Psoas muscle (tissue), 8 donors: ENCODE data around the gene ULK4. TPM values are rescaled to one million over a fixed set of nuclear protein-coding genes. Genes with fewer than 3 reads are reported as not detected.
"Not testable (repeated sequence)": the region's sequence is repeated elsewhere in the genome, so short reads cannot be mapped to it uniquely, and the experiment has no call there.

Source experiments
- ATAC-seq, 4 donors: fragments of 200-7000 bp; cut with Tn5 transposase; one replicate each; pipeline ENCODE4 v1.9.1; 2020; ENCODE audit warnings: moderate library complexity in 3 of 4, mild to moderate bottlenecking in 2 of 4
- DNase-seq, 2 donors: peaks; one replicate each; pipeline ENCODE4 v3.0.0-alpha.2; 2020
- H3K27ac ChIP-seq: fragments of 200-600 bp; one replicate; pipeline ENCODE4 v1.8.0; 2022
- H3K27me3 ChIP-seq, 3 donors: fragments of 200-600 bp in 1 of 3; one replicate each; pipeline versions ENCODE4 v1.6.1 to v1.8.0; 2013 to 2022; ENCODE audit warnings: low read length in 2 of 3, mild to moderate bottlenecking in 2 of 3, moderate library complexity in 1 of 3; ENCODE audit not compliant: insufficient read depth in 3 of 3
- H3K36me3 ChIP-seq, 2 donors: fragments of 200-600 bp in 1 of 2; one replicate each; pipeline versions ENCODE4 v1.6.1 to v1.8.0; 2013 to 2022; ENCODE audit warnings: low read depth in 1 of 2, mild to moderate bottlenecking in 1 of 2, moderate library complexity in 1 of 2; ENCODE audit not compliant: insufficient read depth in 1 of 2
- H3K4me1 ChIP-seq: fragments of 200-600 bp; one replicate; pipeline ENCODE4 v1.8.0; 2022
- H3K4me3 ChIP-seq: fragments of 200-600 bp; one replicate; pipeline ENCODE4 v1.8.0; 2022; ENCODE audit warnings: mild to moderate bottlenecking
- H3K9me3 ChIP-seq: fragments of 200-600 bp; one replicate; pipeline ENCODE4 v1.8.0; 2022
- WGBS, 3 donors: extraction: QIAGEN DNeasy Blood & Tissue Kit; methylation state at CpG; one replicate each; pipeline versions ENCODE4 v1.1.6 to v1.1.7; 2013; 5-methylcytosine and 5-hydroxymethylcytosine counted together
- intact Hi-C, 2 donors: fragments of 100-400 bp; cut with DNase I; formaldehyde crosslinking; loops; one replicate each; pipeline versions ENCODE4 v1.11.0 to v1.14.2; 2022
- polyA plus RNA-seq, 3 donors: library from polyadenylated mRNA; stranded (reverse); fragments of 200-250 nt; gene quantifications; one replicate each; pipeline ENCODE4 v1.2.3, GENCODE V29; 2013
- total RNA-seq, 4 donors: library from RNA; stranded (reverse); fragmentation: NEBNext Ultra II Directional in 2 of 4; extraction: Animal tissue kit (Norgen Biotek cat#: 25700) in 2 of 4; gene quantifications; one replicate each; pipeline versions ENCODE4 v1.2.1 to v1.2.4, GENCODE V29; 2021 to 2023
- TF ChIP-seq, protein P1 (sequence below): fragments of 200-600 bp; IDR thresholded peaks from one replicate; pipeline ENCODE4 v1.8.0; 2022; ENCODE audit warnings: antibody characterized with exemption
- donor health status: healthy with polysubstance abuse.
- donor health status: DM: no; HTN: no; CAD: no; lungs with moderate emphysema.
- donor health status: Bipolar disorder and iron deficiency.
- donor health status: healthy.
- donor health status: DM: yes; HTN: yes; CAD: no.
- donor health status: DM: no; HTN: no; CAD: no.
- donor health status: DM: no; HTN: no; CAD: no.
- donor health status: DM: yes; HTN: yes; CAD: no.

The ULK4 gene
- total and polyA plus RNA-seq, 7 donors: 0.61 to 3.2 (median 1.0) TPM

DNA sequence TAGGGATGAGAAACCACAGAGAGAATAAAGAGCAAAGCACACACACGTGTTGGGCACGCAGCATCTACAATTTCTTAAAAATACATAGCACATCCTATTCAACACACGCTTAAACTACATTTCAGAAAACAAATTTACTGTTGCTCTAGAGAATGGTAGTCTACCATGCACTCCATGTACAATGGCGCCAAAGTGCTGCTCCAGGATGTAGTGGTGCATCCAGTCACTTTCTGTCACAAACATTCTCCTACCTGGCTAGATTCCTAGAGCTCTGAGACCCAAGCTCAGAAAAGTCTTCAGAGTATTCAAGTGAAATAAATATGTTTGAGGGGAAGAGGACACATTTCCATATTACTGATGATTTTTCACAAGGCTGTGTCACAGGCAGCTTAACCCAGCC is 388.3 kb downstream of the ULK4 start:
- Histone ChIP-seq H3K4me3 (no peak overlapping the region), H3K27ac (no peak overlapping the region), H3K36me3 (no peaks in the 10 kb centered on the region), H3K4me1 (no peaks in the 10 kb centered on the region), H3K27me3 (no peaks in the 10 kb centered on the region), H3K9me3 (no peaks in the 10 kb centered on the region)
- ATAC-seq (no peak), DNase-seq (no peak)
- WGBS, 3 donors: 92 to 97% (median 96%) methylated on average over 4 of the region's 4 CpGs
- TF ChIP-seq, protein P1, sequence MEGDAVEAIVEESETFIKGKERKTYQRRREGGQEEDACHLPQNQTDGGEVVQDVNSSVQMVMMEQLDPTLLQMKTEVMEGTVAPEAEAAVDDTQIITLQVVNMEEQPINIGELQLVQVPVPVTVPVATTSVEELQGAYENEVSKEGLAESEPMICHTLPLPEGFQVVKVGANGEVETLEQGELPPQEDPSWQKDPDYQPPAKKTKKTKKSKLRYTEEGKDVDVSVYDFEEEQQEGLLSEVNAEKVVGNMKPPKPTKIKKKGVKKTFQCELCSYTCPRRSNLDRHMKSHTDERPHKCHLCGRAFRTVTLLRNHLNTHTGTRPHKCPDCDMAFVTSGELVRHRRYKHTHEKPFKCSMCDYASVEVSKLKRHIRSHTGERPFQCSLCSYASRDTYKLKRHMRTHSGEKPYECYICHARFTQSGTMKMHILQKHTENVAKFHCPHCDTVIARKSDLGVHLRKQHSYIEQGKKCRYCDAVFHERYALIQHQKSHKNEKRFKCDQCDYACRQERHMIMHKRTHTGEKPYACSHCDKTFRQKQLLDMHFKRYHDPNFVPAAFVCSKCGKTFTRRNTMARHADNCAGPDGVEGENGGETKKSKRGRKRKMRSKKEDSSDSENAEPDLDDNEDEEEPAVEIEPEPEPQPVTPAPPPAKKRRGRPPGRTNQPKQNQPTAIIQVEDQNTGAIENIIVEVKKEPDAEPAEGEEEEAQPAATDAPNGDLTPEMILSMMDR: no peak
- intact Hi-C loops: no loop called here

DNA sequence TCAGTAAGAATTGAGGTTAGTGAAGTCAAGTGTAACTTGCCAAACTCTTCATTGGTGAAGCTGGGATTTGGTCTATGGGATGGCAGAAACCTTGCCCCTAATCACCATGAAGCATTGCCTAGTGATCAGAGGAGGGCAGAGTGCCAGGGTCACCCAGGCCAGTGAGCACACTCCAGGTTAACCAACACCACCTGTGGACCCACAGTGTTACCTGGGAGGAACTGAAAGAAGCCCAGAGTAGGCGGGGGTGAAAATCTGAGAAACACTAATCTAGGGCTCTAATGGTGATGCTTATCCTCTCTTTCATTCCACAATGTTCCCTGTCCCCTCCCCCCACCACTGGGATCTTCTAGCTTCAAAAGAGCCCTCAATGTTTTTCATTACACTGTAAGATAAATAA is 389.8 kb downstream of the ULK4 start:
- Histone ChIP-seq H3K4me3 (no peak overlapping the region), H3K27ac (no peak overlapping the region), H3K27me3 (no peaks in the 10 kb centered on the region), H3K9me3 (no peaks in the 10 kb centered on the region), H3K36me3 (no peaks in the 10 kb centered on the region), H3K4me1 (no peaks in the 10 kb centered on the region)
- DNase-seq: no peak
- intact Hi-C loops: no loop called here
- ATAC-seq: no peak
- TF ChIP-seq, protein P1: no peak
- WGBS, 3 donors: 93 to 100% (median 100%) methylated on average over 1 of the region's 1 CpG

DNA sequence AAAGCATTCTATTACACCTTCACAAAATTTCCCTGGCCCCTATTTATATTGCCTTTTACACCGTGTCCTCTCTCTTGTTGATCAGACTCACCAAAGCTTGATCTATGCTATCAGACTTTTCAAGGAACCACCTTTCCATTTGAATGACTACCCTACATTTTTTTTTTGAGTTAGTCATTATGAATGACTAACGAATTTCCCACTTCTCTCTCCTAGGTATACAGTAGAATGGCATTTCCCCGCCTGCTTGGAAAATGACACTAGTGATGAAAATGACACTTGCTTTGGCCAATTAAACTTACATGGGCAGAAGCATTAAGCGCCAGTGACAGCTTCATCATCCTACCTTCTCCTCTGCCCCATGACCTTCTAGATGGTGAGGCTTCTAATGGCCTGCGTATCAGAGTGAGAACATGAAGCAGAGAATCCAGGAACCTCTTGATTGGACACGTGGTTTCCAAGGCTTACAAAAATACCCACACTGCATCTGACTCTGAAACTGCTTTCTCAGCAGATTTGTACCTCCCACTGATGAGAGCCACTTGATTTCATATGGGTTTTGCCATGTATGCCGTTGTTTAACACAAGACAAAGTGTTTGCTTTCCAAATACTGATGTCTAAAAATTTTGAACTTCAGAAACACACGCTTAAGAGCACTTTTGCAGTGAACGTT is 392.1 kb downstream of the ULK4 start:
- TF ChIP-seq, protein P1: no peak
- intact Hi-C loops: no loop called here
- Histone ChIP-seq H3K9me3 (no peaks in the 10 kb centered on the region), H3K4me1 (no peaks in the 10 kb centered on the region), H3K27ac (no peak overlapping the region), H3K4me3 (no peak overlapping the region), H3K36me3 (no peaks in the 10 kb centered on the region), H3K27me3 (no peaks in the 10 kb centered on the region)
- DNase-seq (no peak), ATAC-seq (no peak)
- 85 to 88% (median 88%) methylated on average over 9 of the region's 9 CpGs for WGBS, 3 donors

DNA sequence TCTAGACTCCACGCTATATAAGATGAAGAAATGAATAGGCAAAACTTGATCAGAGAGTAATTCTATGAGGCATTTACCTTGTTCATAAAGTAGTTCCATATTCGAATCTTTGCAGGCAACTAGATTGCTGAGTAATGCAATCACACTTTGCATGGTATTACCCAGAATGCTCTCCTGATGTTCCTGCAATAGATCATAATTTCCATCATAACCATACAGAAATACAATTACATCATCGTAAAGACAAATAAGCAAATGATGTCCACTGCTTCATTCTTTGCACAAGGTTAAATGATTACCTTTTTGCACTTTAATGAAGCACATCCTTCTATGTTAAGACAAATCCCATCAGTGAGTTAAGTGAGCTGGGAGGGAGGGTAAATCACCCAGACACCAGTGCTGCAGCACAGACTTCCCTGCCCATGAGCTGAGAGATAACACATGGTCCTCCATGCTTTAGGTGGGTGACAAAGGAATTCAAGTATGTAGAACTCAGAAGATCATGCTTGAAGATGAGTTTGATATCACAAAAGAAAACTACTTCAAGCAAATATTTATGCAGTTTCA is 395.9 kb downstream of the ULK4 start:
- Histone ChIP-seq H3K4me1 (no peaks in the 10 kb centered on the region), H3K36me3 (no peaks in the 10 kb centered on the region), H3K4me3 (no peak overlapping the region), H3K27me3 (no peaks in the 10 kb centered on the region), H3K9me3 (no peaks in the 10 kb centered on the region), H3K27ac (no peak overlapping the region)
- 94 to 96% (median 96%) methylated on average over 3 of the region's 3 CpGs for WGBS, 3 donors
- DNase-seq (no peak), ATAC-seq (no peak)
- intact Hi-C loops: no loop called here
- TF ChIP-seq, protein P1: no peak

DNA sequence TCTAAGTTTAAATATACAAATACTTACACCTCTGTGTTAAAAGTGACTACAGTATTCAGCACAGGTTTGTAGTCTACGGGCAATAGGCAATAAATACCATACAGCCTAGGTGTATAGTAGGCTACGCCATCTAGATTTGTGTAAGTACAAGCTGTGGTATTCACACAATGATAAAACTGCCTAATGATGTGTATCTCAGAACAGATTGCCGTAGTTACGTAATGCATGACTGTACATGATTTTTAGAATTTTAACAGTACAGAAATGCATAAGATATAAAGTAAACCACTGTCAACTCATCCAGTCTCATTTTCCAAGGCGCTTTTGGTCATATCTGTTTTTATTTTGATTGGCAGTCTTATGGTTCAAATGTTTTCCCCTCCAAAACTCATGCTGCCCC is 396.9 kb downstream of the ULK4 start:
- Histone ChIP-seq H3K36me3 (no peaks in the 10 kb centered on the region), H3K9me3 (no peaks in the 10 kb centered on the region), H3K4me3 (no peak overlapping the region), H3K4me1 (no peaks in the 10 kb centered on the region), H3K27ac (no peak overlapping the region), H3K27me3 (no peaks in the 10 kb centered on the region)
- ATAC-seq: no peak
- WGBS, 3 donors: 96 to 97% (median 97%) methylated on average over 5 of the region's 5 CpGs
- intact Hi-C loops: no loop called here
- TF ChIP-seq, protein P1: no peak
- no peak for DNase-seq

DNA sequence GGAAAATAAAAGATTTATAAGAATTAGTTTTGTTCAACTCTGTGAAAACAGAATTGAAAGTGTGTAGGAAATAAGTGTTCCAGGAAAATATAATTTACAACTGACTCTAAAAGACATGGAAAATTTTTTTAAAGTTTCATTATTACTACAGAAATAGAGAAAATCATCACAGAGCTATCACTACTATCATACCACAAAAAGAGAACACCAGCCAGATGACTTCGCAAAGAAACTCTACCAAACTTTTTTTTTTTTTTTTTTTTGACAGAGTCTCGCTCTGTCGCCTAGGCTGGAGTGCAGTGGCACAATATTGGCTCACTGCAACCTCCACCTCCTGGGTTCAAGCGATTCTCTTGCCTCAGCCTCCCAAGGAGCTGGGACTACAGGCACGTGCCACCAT is 405.7 kb downstream of the ULK4 start:
- H3K4me1 ChIP-seq, H3K4me3 ChIP-seq, H3K27me3 ChIP-seq, H3K27ac ChIP-seq, DNase-seq, intact Hi-C loops, H3K9me3 ChIP-seq, H3K36me3 ChIP-seq, ATAC-seq: not testable (repeated sequence)
- WGBS, 3 donors: 89 to 90% (median 89%) methylated on average over 5 of the region's 5 CpGs
